ENCODE data around the gene WWOX. TPM values are rescaled to one million over a fixed set of nuclear protein-coding genes. Genes with fewer than 3 reads are reported as not detected.
A peak's percentile ranks its signal among the peaks of the same experiment; 100 is the strongest.

WWOX gene
- total RNA-seq, 1 experiment from 2014 or later, result 15.6 TPM

GRCh38 chr16:79110242-79110641 is 1010.8 kb downstream of the WWOX start:
- Histone ChIP-seq H4K91ac (ENCODE audit: insufficient read length, low read depth, low read length) (no peak overlapping the region), H3K23ac (ENCODE audit: insufficient read length, low read depth, low read length) (no peak overlapping the region), H2BK20ac (ENCODE audit: low read depth, low read length, poor library complexity, severe bottlenecking) (no peak overlapping the region), H3K23me2 (ENCODE audit: insufficient read length, low read depth, low read length, poor library complexity, severe bottlenecking) (no peaks in the 10 kb centered on the region), H3K79me2 (ENCODE audit: insufficient read depth, low read length) (no peaks in the 10 kb centered on the region), H4K5ac (ENCODE audit: insufficient read length, low read depth, low read length) (no peak overlapping the region), H2BK12ac (ENCODE audit: insufficient read length, low read depth, low read length) (no peak overlapping the region), H3K27me3 (ENCODE audit: insufficient read depth, low read length) (no peaks in the 10 kb centered on the region), H3K9ac (ENCODE audit: extremely low read depth, insufficient read length, low read length) (no peak overlapping the region), H3K27ac (ENCODE audit: insufficient read length, low read depth, low read length) (no peak overlapping the region), H4K8ac (replicated peaks; ENCODE audit: insufficient read length, low read depth, low read length) (no peak overlapping the region), H2AFZ (ENCODE audit: low read length) (no peak overlapping the region), H3K4ac (ENCODE audit: low read depth, low read length) (no peak overlapping the region), H3K14ac (ENCODE audit: insufficient read depth, low read length) (no peak overlapping the region), H2AK5ac (ENCODE audit: insufficient read length, low read length) (no peak overlapping the region), H2BK5ac (ENCODE audit: insufficient read length, low read length) (no peak overlapping the region), H4K20me1 (ENCODE audit: control insufficient read depth, insufficient read depth, insufficient read length) (no peaks in the 10 kb centered on the region), H3K9me3 (ENCODE audit: control insufficient read depth, low read depth, low read length) (no peaks in the 10 kb centered on the region), H3T11ph (ENCODE audit: low read length) (no peak overlapping the region), H3K4me1 (ENCODE audit: insufficient read depth, low read length) (no peaks in the 10 kb centered on the region), H3K4me2 (ENCODE audit: insufficient read depth, insufficient read length, low read length) (no peak overlapping the region), H3K56ac (ENCODE audit: insufficient read length, low read depth, low read length) (no peak overlapping the region), H2BK15ac (ENCODE audit: low read depth, low read length) (no peak overlapping the region), H3K18ac (ENCODE audit: insufficient read length, low read depth, low read length) (no peak overlapping the region), H3K79me1 (ENCODE audit: insufficient read depth, low read depth, low read length, poor library complexity, severe bottlenecking) (no peaks in the 10 kb centered on the region), H2BK120ac (ENCODE audit: low read depth, low read length, poor library complexity, severe bottlenecking) (no peak overlapping the region)
- DNase-seq, result no peak
- Mint-ChIP-seq H3K27me3 (ENCODE audit: low read depth) (no peaks in the 10 kb centered on the region), H3K4me1 (peaks cover 15 to 19% of the 10 kb centered on the region in 2 experiments), H3K36me3 (ENCODE audit: insufficient read depth in 1 of 3, low read depth in 3 of 3) (no peaks in the 10 kb centered on the region; a peak in 1 of 7 replicates), H3K9me3 (no peaks in the 10 kb centered on the region), H3K27ac (peak overlapping the region in 1 of 3 experiments; percentile 16; a peak in 1 of 7 replicates), H3K4me3 (no peak overlapping the region; a peak in 1 of 5 replicates)
- no peak for TF ChIP-seq CTCF (conservative IDR thresholded peaks at IDR 0.05)
- WGBS (ENCODE audit: extremely low coverage, insufficient read length, low lambda C conversion rate), result no CpG with 5 or more reads among the region's 3 CpGs
